HG03571 (cell line): ENCODE results near the gene SLC30A3.

Experiments used
- ATAC-seq: cut with Tn5 transposase; IDR thresholded peaks from one replicate; pipeline ENCODE4 v1.9.1; 2021; ENCODE audit not compliant: unreplicated experiment

The SLC30A3 gene

GRCh38 chr2:27206346-27206745, 56.5 kb downstream of the SLC30A3 start:
- ATAC-seq, result no peak

- no peak for ATAC-seq
These were observed 57.6 kb downstream of the SLC30A3 start for GRCh38 chr2:27205206-27205605.

- no peak for ATAC-seq
These were observed 58.3 kb downstream of the SLC30A3 start for GRCh38 chr2:27204566-27204965.

GRCh38 chr2:27203741-27204140, 59.1 kb downstream of the SLC30A3 start:
- no peak for ATAC-seq
